D721Med (cell line): ENCODE measurements around the gene PXN.

Source experiments
- DNase-seq: peaks from one replicate; pipeline ENCODE4 v3.0.0; 2011; ENCODE audit warnings: low spot score; ENCODE audit not compliant: insufficient read length
- FAIRE-seq: peaks from 2 replicates; lab custom pipeline; 2011; peaks lifted over from hg19 to GRCh38; lab: Jason Lieb, UNC
- TF ChIP-seq, protein P1 (sequence below): IDR thresholded peaks from 2 replicates; pipeline ENCODE4 v1.5.1; 2012; ENCODE audit warnings: mild to moderate bottlenecking, control low read depth; ENCODE audit not compliant: insufficient read depth; ENCODE audit errors: missing control alignments

The PXN gene

GRCh38 chr12:120266180-120266870 is 795 bp upstream of the PXN start:
- TF ChIP-seq, protein P1, sequence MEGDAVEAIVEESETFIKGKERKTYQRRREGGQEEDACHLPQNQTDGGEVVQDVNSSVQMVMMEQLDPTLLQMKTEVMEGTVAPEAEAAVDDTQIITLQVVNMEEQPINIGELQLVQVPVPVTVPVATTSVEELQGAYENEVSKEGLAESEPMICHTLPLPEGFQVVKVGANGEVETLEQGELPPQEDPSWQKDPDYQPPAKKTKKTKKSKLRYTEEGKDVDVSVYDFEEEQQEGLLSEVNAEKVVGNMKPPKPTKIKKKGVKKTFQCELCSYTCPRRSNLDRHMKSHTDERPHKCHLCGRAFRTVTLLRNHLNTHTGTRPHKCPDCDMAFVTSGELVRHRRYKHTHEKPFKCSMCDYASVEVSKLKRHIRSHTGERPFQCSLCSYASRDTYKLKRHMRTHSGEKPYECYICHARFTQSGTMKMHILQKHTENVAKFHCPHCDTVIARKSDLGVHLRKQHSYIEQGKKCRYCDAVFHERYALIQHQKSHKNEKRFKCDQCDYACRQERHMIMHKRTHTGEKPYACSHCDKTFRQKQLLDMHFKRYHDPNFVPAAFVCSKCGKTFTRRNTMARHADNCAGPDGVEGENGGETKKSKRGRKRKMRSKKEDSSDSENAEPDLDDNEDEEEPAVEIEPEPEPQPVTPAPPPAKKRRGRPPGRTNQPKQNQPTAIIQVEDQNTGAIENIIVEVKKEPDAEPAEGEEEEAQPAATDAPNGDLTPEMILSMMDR = no peak
- FAIRE-seq = no peak
- no peak for DNase-seq

DNA sequence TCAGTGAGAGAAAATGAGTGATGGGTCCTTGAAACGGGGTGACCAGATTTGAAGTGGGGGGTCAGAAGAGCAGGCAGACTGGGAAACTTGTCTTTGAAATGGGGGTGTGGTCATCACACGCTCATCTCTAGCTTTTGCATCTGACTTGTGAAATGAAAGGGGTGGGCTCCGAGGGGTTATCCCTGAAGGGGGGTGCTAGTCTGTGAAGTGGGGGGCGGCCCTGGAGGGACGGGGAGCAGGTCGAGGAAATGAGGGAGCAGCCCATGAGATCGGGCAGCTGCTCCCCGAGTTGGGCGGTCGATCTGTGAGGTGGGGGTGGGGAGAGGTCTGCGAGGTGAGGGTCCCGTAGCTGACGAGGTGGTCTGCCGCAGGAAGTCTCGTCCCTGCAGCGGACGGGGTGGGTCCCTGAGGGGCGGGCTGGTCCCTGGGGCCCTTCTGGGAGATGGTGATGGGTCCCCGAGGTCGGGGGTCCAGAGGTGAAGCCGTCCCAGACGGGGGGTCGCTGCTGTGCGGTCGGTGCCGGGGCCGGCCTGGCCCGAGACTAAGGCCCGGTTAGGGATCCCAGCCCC is 542 bp downstream of the PXN start:
- FAIRE-seq (no peak), DNase-seq (no peak)
- TF ChIP-seq, protein P1 = no peak

DNA sequence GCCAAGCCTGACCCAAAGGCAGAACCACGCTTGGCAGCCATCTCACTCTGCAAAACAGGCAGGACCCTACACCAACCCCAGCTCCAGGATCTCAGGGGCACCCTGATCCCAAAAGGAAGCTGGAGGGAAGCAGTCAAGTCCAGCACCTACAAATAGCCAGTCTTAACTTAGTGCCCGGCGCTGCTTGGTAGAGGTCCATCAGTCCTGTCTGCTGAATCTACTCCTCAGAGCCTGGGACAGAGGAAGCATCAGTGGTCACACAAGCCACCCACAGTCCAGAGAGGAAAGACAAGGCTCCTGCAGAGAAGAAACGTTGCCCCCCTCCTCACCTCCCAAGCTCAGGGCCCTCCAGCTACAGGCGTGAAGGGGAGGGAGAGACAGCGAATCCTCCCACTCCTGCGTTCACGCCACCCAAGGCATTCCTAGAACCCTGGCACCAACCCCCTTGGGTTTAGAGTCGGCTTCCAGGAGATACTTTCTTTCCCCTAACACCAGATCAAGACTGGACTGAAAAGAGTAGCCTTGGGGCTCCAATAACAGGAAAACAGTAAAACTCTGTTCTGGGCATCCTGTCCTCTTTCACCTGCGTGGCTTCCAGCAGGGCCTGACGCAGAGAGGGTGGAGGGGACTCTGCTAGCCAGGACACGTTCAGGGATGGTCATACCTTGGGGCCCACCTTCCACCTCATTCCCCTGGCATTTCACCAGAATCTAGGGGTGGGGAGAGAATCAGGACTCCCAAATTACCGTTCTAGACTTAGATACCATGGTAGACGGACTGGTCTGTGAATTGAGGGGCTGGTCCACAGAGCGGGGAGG is 1.2 kb downstream of the PXN start:
- TF ChIP-seq, protein P1 = no peak
- no peak for FAIRE-seq
- DNase-seq = no peak

DNA sequence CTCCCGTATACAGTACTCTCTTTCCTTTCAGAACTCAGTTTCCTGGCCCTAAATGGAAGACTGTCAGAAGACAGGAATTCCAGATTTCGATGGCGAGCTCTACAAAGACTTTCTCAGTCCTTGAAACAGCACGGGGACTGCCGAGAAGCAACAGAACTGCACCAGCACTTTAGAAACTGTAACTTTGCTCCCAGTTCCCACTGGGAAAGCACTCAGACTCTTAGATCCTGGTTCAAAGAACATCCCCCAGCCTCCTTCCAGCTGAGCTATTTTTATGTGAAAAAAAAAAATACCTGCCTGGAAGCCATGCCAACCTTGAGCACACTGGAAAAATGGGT is 1.8 kb downstream of the PXN start:
- DNase-seq = no peak
- TF ChIP-seq, protein P1 = no peak
- no peak for FAIRE-seq

DNA sequence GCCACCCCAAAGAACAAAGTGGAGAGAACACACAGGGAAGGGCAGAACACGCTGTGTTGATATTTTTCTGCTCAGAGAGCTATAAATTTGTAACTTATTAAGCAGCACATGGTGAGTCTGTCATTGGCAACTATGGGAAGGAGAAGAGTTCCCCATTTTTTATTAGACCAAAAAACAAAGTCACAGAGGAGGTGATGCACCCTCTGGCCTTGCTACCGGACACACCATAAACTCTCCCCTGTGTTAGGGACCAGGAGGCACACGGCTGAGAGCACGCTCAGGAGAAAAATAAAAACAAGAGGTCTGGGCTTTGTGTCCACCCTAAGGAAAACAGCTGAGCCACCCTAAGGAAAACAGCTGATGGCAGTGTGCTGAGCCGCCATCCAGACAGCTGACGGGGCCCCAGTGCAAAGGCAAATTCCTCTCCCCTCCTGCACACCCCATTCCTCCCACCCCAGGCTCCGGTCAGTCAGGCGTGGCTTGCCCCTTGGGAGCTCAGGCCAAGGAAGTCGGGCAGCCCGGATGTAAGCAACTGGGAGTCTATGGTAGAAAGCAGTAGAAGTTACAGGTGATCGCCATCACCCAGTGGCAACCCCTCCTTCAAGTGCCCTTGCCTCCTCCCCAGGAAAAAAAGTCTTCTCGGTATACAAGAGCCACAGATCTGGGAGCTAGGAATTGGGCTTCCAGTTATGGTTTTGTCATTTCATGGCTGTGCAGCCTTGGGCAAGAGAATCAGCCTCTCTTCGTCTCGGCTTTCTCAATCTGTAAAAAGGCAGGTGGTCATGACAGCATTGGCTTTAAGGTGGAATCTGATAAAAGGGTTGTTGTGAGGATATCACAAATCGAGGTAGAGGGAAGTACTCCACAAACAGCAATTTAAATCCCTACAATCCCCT is 2.4 kb downstream of the PXN start:
- TF ChIP-seq, protein P1 = no peak
- no peak for DNase-seq
- FAIRE-seq = no peak

- TF ChIP-seq, protein P1 = no peak
- FAIRE-seq (no peak), DNase-seq (no peak)
These were observed 3.3 kb downstream of the PXN start for GRCh38 chr12:120261951-120262851.
